GM21737 (cell line): Measurements from ENCODE around the gene C1orf159.

ENCODE experiments used
- ATAC-seq: cut with Tn5 transposase; IDR thresholded peaks from one replicate; pipeline ENCODE4 v1.9.1; 2021; ENCODE audit warnings: mild to moderate bottlenecking, moderate library complexity; ENCODE audit not compliant: unreplicated experiment

The C1orf159 gene

GRCh38 chr1:1094981-1095380 is 20.9 kb downstream of the C1orf159 start:
- ATAC-seq: no peak

DNA sequence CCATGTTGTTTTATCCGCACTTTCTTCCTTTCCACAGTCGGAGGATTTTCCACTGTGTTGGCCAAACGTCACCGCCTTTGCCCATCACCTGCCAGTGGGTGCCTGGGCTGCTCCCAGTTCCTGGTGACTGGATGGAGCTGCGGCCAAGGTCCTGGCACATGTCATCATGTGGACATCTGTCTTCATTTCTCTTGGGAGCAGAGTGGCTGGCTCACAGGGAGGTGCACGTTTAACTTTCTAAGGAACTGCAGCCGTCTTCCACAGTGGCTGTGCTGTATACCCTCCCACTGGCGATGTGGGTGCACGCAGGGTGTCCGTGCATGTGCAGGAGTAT is 22.3 kb downstream of the C1orf159 start:
- ATAC-seq: no peak

GRCh38 chr1:1092894-1093609 is 22.8 kb downstream of the C1orf159 start:
- no peak for ATAC-seq

GRCh38 chr1:1092149-1092855 is 23.6 kb downstream of the C1orf159 start:
- ATAC-seq: no peak

- ATAC-seq: no peak
These were observed 24.3 kb downstream of the C1orf159 start for GRCh38 chr1:1091344-1092148.

DNA sequence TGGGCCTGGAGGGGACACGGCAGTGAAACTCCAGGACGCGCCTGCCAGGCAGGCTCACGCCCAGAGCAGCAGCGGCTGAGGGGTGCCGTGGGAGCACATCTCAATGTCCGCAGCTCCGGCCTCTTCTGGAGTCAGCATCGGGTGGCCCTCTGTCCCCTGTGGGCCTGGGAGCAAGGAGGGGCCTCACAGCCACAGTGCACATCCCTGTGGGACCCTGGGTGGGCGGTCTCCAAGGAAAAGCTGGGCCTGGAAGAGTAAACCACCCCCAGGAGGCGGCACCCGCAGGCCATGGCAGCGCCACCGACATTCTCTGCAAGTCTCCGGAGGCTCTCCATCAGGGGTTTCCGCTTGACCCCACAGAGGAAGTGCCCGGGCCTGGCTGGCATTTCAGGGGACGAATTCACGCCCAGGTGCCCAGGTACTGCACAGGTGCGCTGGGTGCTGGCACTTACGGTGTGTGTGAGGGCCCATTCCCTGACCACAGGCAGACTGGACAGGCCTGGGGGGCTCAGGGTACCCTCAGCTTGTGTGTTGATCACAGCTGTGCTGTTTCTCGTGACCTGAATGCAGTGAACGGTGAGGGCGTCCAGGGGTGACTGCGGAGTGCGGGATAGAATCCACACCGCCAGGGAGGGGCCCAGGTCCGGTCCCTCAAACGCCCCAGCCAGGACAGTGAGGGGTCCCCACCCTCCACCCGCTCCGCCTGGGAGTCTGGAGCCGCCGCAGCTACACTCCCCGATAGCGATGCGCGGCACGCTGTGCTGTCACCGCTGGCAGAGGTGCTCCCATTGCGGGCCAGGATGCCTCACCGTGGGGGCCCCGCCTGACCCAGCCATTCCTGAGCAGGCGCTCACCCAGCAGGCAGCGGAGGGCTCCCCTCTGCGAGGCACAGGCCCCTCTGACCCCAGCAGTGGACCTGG is 25.2 kb downstream of the C1orf159 start:
- ATAC-seq: no peak

- ATAC-seq: no peak
These were observed 26.0 kb downstream of the C1orf159 start for GRCh38 chr1:1089731-1090423.

GRCh38 chr1:1088801-1089680 is 26.8 kb downstream of the C1orf159 start:
- no peak for ATAC-seq

GRCh38 chr1:1088029-1088800 is 27.7 kb downstream of the C1orf159 start:
- ATAC-seq: no peak

GRCh38 chr1:1087351-1088028 is 28.4 kb downstream of the C1orf159 start:
- no peak for ATAC-seq

DNA sequence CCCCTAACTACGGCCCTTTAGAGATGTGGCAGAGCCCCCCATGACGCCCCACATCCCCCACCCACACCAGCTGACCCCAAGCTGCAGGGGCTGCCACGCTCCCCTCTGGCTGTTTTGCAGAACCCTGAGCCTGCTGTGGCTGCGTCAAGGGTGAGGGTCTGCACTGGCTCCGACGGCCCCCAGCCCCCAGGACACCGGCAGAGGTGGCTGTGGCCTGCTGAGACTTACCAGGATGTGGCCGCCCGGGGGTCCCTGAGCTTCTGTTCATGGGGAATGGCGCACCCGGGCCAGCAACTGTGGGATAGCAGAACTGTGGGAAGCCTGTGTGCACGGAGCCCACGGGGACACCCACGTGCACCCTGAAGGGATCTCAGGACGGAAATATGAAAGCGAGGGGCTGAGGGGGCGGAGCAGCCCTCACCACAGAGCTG is 29.0 kb downstream of the C1orf159 start:
- ATAC-seq: no peak

GRCh38 chr1:1085911-1086841 is 29.7 kb downstream of the C1orf159 start:
- ATAC-seq: no peak

DNA sequence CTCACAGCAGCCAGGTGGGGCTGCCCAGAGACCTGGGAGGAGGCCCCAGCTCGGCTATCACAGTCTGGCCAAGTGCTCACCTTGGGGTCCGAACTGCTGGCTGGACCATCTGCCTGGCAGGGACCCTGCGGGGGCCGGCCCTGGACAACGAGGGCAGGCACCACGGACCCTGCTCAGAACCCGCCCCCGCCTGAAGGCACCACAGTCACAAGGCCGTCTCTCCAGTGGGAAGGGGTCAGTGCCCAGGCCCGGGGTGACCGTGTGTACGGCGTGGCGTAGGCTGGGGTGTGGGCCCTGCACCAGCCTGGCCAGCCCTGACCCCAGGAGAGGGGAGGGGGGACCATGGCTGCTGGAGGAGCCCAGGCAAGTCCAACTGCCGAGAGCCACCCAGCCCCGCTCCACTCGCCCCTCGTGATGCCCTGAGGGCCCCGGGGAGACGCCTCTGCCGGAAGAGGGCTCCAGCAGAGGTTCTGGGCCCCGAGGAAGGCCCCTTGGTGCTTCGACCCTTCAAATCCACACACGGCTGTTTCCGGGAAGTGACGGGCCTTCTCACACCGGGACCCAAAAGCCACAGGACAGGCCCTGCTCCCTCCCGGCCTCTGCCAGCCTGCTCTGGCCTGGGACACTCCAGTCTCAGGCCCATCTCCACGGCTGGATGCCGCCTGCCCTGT is 30.6 kb downstream of the C1orf159 start:
- no peak for ATAC-seq

GRCh38 chr1:1084372-1085170 is 31.3 kb downstream of the C1orf159 start:
- ATAC-seq: no peak
